Fibroblast of skin of right biceps (primary cell): ENCODE data around the gene CSF1R.

Experiments
- DNase-seq: peaks from one replicate; pipeline ENCODE4 v3.0.0-alpha.2; 2013

The CSF1R gene

GRCh38 chr5:150120617-150121447 lies 34.5 kb upstream of the CSF1R start:
- DNase-seq, result no peak

- no peak for DNase-seq
Observed at GRCh38 chr5:150120062-150120441, 33.7 kb upstream of the CSF1R start.

DNA sequence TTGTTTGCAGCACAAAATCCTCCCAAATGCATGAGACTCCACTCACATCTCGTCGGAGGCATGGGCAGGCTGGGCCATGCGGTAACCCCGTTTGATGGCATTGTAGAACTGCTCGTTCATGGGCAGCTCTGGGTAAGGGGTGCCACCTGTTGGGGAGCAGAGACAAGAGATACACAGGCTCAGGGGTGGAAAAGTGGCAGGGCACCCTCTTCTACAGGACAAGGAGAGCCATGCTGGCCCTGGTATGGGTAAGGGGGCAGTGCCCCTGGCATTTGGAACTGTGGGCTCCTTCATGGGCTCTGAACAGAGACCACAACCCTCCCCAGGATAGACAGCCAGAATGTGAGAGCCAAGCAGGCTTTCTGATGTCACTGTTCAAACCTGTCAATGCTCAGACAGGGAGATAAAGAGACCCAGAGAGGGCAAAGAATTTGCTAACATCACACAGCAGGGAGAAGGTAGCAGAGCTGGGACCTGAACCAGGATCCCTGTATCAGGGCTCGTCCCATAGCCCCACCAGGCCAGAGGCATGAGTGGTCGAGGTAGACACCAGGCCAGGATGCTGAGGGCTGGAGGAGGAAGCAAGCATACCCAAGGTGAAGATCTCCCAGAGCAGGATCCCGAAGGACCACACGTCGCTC lies 33.2 kb upstream of the CSF1R start:
- no peak for DNase-seq

GRCh38 chr5:150118561-150119229 lies 32.3 kb upstream of the CSF1R start:
- no peak for DNase-seq

DNA sequence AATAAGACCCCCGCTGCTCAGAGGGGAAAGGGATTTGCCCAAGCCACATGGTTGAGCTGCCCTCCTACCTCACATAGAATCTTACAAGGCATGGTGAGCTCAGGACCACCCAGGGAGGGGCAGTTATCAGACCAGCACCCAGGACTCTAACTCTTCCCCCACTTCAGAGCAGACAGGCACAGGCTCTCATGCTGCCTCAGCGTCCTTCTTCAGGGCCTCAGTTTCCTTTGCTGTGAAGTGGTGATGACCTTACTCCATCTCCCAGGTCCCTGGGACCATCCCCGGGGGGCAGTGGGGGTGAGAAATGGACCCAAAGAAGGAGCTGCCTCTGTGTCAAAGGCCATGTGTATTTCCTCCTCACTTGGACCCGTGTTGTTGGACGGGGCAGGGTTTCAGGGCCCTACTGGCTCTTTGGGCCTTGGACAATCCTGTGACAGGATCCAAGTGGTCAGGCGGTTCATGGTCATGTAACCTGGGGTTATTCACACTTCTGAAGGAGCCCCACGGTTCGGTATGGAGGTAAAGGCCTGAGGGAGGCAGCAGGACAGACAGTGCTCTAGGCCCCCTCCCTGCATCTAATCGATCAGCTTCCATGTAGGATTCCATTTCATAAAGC lies 31.7 kb upstream of the CSF1R start:
- no peak for DNase-seq

- DNase-seq, result no peak
Observed at GRCh38 chr5:150116667-150117400, 30.5 kb upstream of the CSF1R start.

GRCh38 chr5:150114773-150115408 lies 28.5 kb upstream of the CSF1R start:
- DNase-seq, result no peak

GRCh38 chr5:150114102-150114641 lies 27.8 kb upstream of the CSF1R start:
- DNase-seq, result no peak

- peak; percentile 38 for DNase-seq
Observed at GRCh38 chr5:150113047-150113744, 26.8 kb upstream of the CSF1R start.

DNA sequence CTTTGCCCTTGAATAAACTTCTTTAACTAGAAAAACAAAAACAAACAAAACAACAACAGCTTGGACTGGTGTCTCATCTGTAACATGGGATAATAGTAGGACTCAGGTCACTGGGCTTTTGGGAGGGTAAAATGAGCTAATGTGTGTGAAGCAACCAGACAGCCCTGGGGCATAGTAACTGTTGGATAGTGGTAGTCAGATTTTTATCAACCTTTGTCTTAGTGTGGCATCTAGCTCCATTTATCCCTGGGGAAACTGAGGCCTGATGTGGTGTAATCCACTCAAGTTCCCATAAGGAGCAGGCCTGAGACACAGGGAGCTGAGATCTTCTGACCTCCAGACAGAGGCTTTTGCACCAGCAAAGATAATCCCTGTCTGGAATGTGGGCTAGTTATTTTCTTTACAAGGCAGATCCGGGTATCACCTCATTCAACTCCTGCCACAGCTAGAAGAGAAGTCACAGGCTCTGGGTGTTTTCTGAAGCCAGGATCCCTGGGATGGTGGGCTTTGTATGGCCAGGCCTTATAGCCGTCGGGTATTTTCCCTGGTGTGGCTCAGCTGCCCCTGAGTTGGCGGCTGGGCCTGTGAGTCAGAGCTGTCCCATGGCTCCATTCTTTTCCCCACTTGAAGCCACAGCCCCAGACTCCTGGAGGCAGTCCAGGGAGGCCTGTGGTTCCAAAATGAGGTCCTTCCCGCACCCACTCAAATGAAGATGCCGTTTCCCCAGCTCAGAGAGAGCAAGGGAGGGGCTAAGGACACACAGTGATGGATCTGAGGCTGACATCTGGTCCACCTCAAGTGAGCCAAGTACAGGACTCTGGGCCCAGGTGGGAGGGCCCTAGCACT lies 26.1 kb upstream of the CSF1R start:
- peak; percentile 90 for DNase-seq

DNA sequence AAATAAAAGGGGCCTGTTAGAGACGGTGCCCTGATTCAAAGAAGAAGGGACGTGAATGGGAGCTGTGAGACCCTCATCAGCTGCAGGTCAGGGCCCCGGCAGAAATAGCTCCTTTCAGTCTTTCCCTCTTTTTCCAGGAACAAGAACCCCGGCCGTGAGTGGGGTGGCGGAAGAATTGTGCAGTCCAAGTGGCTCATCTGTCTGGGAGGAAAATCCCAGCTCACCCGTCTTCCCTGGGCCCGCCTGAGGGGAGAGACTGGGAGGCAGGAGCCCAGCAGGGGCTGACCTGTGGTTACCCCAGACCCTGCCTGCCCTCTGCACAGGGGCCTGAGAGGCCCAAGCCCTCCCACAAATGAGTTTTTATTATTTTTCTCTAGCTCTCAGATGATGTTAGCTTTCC lies 24.8 kb upstream of the CSF1R start:
- DNase-seq, result no peak

DNA sequence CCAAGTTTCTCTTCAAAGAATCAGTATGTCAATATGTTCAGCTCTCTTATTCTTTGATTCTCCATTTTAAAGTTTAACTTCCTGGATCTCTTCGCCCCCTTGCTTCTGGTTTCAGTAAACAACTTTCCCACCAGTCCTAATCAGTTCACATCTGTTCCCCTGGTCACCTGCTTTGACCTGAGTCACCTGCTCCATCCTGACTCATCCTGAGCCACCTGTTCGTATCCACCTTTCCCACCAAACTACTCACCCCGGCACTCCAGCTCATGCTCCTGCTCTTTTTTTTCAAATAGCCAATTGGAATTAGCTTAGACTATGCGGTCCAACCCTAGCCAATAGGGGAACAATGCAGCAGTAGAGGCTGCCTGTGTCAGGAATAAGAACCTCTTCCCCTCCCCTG lies 23.6 kb upstream of the CSF1R start:
- no peak for DNase-seq

- no peak for DNase-seq
Observed at GRCh38 chr5:150108711-150109514, 22.6 kb upstream of the CSF1R start.

DNA sequence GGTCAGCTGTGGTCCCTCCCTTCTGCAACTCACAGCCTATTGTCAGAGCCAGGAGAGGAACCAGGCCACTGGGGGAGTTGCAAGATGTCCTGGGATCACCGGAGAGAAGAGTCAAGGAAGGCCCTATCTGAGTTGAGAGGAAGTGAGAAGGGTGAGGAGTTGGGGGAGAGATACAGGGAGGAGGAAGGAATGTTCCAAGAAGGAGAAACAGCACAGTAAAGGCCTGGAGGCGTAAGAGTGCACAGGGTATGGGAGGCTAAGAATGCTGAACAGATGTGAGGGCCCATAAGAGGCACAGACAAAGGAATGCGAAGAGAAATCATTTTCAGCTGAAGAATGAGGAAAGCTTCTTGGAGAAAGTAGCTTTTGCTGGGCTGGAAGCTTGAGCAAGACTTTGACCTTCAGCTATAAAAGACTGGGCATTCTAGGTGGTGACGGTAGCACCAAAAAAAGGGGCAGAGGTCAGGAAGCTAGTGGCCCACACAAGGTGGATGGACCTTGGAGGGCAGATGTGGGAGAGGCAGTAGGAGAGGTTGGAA lies 21.6 kb upstream of the CSF1R start:
- peak; percentile 44 for DNase-seq

- no peak for DNase-seq
Observed at GRCh38 chr5:150106674-150107426, 20.5 kb upstream of the CSF1R start.

DNA sequence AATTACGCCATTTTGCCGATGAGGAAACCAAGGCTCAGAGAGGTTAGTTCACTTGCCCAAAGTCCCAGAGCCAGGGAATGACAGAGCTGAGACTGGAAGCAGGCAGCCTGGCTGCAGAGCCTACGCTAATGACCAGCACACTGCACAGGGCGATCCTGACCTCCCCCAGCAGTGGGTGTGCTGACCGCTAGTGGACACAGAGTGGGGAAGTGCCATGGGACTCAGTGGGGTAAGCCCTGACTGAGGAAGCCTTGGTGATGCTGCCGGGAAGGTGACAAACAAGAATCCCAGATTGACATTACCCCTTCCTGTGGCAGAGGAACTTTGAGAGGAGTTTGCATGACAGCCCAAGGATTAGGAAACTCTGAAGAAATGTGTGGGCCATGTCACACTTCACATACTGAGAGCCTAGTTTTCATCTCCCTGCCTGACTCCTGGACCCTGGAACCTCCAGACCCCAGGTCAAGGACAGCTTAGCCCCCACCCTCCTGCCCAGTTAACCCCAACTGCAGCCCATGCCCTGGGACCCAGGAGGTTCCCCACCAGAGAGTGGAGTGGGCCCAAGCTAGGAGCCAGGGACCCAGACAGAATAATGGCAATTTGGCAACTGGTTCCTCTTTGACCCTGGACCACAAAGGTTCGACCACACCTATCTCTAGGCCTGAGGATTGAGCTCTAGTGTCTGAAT lies 19.7 kb upstream of the CSF1R start:
- no peak for DNase-seq

DNA sequence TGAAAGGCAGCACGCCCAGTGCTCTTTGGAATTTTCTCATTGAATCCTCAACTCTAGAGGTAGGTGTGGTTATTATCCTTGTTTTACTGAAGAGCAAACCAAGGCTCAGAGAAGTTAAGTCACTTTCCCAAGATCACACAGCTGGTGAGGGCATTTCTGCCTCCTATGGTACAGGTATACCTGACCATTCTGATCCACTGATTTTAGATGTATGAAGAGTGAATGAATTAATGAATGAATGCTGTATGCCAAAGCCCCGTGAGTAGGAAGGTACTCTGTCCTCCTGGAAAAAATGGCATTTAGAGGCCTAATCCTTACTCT lies 18.2 kb upstream of the CSF1R start:
- DNase-seq, result no peak
